IMR-90 (cell line): ENCODE measurements around the gene PJA1. TPM values are rescaled to one million over a fixed set of nuclear protein-coding genes. Genes with fewer than 3 reads are reported as not detected.

ENCODE experiments used
- ATAC-seq: fragments of 200-7000 bp; cut with Tn5 transposase; 2 replicates; pipeline ENCODE4 v1.9.1; 2020; ENCODE audit warnings: low read depth, mild to moderate bottlenecking, moderate library complexity
- BruUV-seq: library from RNA; stranded (reverse); fragments of 400-500 nt; replicated peaks from 2 replicates; lab custom pipeline; 2021; lab: Mats Ljungman, UMichigan
- CTCF ChIA-PET: fragments of 300-600 bp; formaldehyde crosslinking; extraction: SDS; loops from one replicate; lab custom pipeline; 2021; ENCODE audit warnings: antibody characterized with exemption; lab: Yijun Ruan, JAX
- POLR2A ChIA-PET: fragments of 300-600 bp; sonication (Branson Sonifier 250); formaldehyde crosslinking; loops from one replicate; lab custom pipeline; 2022; ENCODE audit warnings: antibody characterized with exemption; ENCODE audit not compliant: unreplicated experiment; lab: Charles Lee
- DNase-seq: peaks from one replicate; pipeline ENCODE4 v3.0.0; 2013
- H2AFZ ChIP-seq: replicated peaks from 2 replicates; pipeline ENCODE3; 2013; ENCODE audit warnings: low read length, mild to moderate bottlenecking; ENCODE audit not compliant: poor library complexity
- H2AK5ac ChIP-seq: 2 replicates; pipeline ENCODE4 v1.6.1; 2013; ENCODE audit warnings: low read depth, low read length, inconsistent platforms
- H2AK9ac ChIP-seq: replicated peaks from 2 replicates; pipeline ENCODE3; 2013; ENCODE audit warnings: mild to moderate bottlenecking, low read depth, low read length, moderate library complexity; ENCODE audit not compliant: poor library complexity
- H2BK120ac ChIP-seq: 2 replicates; pipeline ENCODE4 v1.6.1; 2013; ENCODE audit warnings: low read depth, low read length, inconsistent platforms
- H2BK15ac ChIP-seq: 3 replicates; pipeline ENCODE4 v1.6.1; 2013; ENCODE audit warnings: low read depth, low read length, inconsistent platforms
- H2BK20ac ChIP-seq: 2 replicates; pipeline ENCODE4 v1.6.1; 2013; ENCODE audit warnings: low read depth, mild to moderate bottlenecking, inconsistent platforms, low read length, moderate library complexity
- H2BK5ac ChIP-seq: 2 replicates; pipeline ENCODE4 v1.6.1; 2013; ENCODE audit warnings: mild to moderate bottlenecking, low read depth, low read length, inconsistent platforms; ENCODE audit not compliant: poor library complexity, severe bottlenecking
- H3K14ac ChIP-seq: replicated peaks from 2 replicates; pipeline ENCODE4 v1.6.1; 2013; ENCODE audit warnings: low read depth, low read length, inconsistent platforms
- H3K18ac ChIP-seq: 2 replicates; pipeline ENCODE4 v1.6.1; 2013; ENCODE audit warnings: low read depth, low read length, control low read depth
- H3K23ac ChIP-seq: 2 replicates; pipeline ENCODE4 v1.6.1; 2013; ENCODE audit warnings: low read depth, low read length, inconsistent platforms
- H3K27ac ChIP-seq: 2 replicates; pipeline ENCODE4 v1.5.1; 2013; ENCODE audit warnings: mild to moderate bottlenecking, control low read depth, low read length; ENCODE audit not compliant: insufficient read depth
- H3K27me3 ChIP-seq: 2 replicates; pipeline ENCODE4 v1.6.1; 2013; ENCODE audit warnings: low read length; ENCODE audit not compliant: control insufficient read depth, insufficient read depth
- H3K36me3 ChIP-seq: 2 replicates; pipeline ENCODE4 v1.6.1; 2013; ENCODE audit warnings: low read length, mixed read lengths; ENCODE audit not compliant: control insufficient read depth, insufficient read depth
- H3K4ac ChIP-seq: 2 replicates; pipeline ENCODE4 v1.6.1; 2013; ENCODE audit warnings: low read depth, low read length, inconsistent platforms
- H3K4me1 ChIP-seq: 2 replicates; pipeline ENCODE4 v1.6.1; 2013; ENCODE audit warnings: low read length, mixed read lengths; ENCODE audit not compliant: control insufficient read depth, insufficient read depth
- H3K4me2 ChIP-seq: 2 replicates; pipeline ENCODE4 v1.6.1; 2013; ENCODE audit warnings: low read depth, mild to moderate bottlenecking, control low read depth, low read length, moderate library complexity
- H3K4me3 ChIP-seq: 2 replicates; pipeline ENCODE4 v1.5.1; 2013; ENCODE audit warnings: low read depth, mild to moderate bottlenecking, control low read depth, low read length, moderate library complexity; ENCODE audit not compliant: insufficient read depth
- H3K56ac ChIP-seq: 2 replicates; pipeline ENCODE4 v1.6.1; 2013; ENCODE audit warnings: low read length, inconsistent platforms; ENCODE audit not compliant: insufficient read depth; ENCODE audit errors: extremely low read depth
- H3K79me1 ChIP-seq, 2 experiments: 2 replicates each; pipeline ENCODE4 v1.6.1; 2013; ENCODE audit warnings: low read length in 2 of 2, inconsistent platforms in 1 of 2, low read depth in 1 of 2
- H3K9ac ChIP-seq: 2 replicates; pipeline ENCODE4 v1.6.1; 2013; ENCODE audit warnings: low read depth, low read length, control low read depth
- H3K9me1 ChIP-seq: 2 replicates; pipeline ENCODE4 v1.6.1; 2013; ENCODE audit warnings: low read length, inconsistent platforms; ENCODE audit not compliant: insufficient read depth
- H3K9me3 ChIP-seq: 2 replicates; pipeline ENCODE4 v1.6.1; 2013; ENCODE audit warnings: low read length; ENCODE audit not compliant: control insufficient read depth, insufficient read depth
- H4K20me1 ChIP-seq: 2 replicates; pipeline ENCODE4 v1.6.1; 2013; ENCODE audit warnings: low read length, inconsistent platforms; ENCODE audit not compliant: insufficient read depth
- H4K5ac ChIP-seq: 2 replicates; pipeline ENCODE4 v1.6.1; 2013; ENCODE audit warnings: mild to moderate bottlenecking, low read depth, low read length, control low read depth
- H4K8ac ChIP-seq, 2 experiments: 2 replicates each; pipeline ENCODE4 v1.6.1; 2013; ENCODE audit warnings: low read depth in 2 of 2, low read length in 2 of 2, control low read depth in 1 of 2, inconsistent platforms in 1 of 2
- H4K91ac ChIP-seq: 2 replicates; pipeline ENCODE4 v1.6.1; 2013; ENCODE audit warnings: low read depth, low read length, inconsistent platforms; ENCODE audit not compliant: insufficient read depth
- BHLHE40 ChIP-seq: fragments of 150-350 bp; IDR thresholded peaks from 2 replicates; pipeline ENCODE4 v1.6.1; 2016; ENCODE audit warnings: mild to moderate bottlenecking, low read depth, low read length
- CEBPB ChIP-seq: IDR thresholded peaks from 2 replicates; pipeline ENCODE4 v1.6.1; 2012; ENCODE audit warnings: low read depth, low read length, improper control_type of control experiment
- CHD1 ChIP-seq: IDR thresholded peaks from 2 replicates; pipeline ENCODE4 v1.6.1; 2012; ENCODE audit warnings: low read depth, low read length, improper control_type of control experiment
- CTCF ChIP-seq: conservative IDR thresholded peaks from 2 replicates; pipeline ENCODE4 v1.5.1; 2012; ENCODE audit warnings: mild to moderate bottlenecking, low read depth, low read length, improper control_type of control experiment
- ELK1 ChIP-seq: fragments of 150-350 bp; IDR thresholded peaks from 2 replicates; pipeline ENCODE4 v1.6.1; 2016; ENCODE audit warnings: low read depth, mild to moderate bottlenecking, low read length, moderate library complexity, borderline replicate concordance
- FOS ChIP-seq: fragments of 150-350 bp; IDR thresholded peaks from 2 replicates; pipeline ENCODE4 v1.6.1; 2016; ENCODE audit warnings: low read depth, low read length
- MAFK ChIP-seq: IDR thresholded peaks from 2 replicates; pipeline ENCODE4 v1.6.1; 2012; ENCODE audit warnings: low read depth, low read length, improper control_type of control experiment
- MAZ ChIP-seq: IDR thresholded peaks from 2 replicates; pipeline ENCODE4 v1.6.1; 2012; ENCODE audit warnings: low read depth, mild to moderate bottlenecking, low read length, improper control_type of control experiment, moderate library complexity, borderline replicate concordance
- MXI1 ChIP-seq: IDR thresholded peaks from 2 replicates; pipeline ENCODE4 v1.6.1; 2012; ENCODE audit warnings: low read depth, mild to moderate bottlenecking, low read length, moderate library complexity, borderline replicate concordance
- NFE2L2 ChIP-seq: fragments of 150-350 bp; IDR thresholded peaks from 2 replicates; pipeline ENCODE4 v1.6.1; 2016; ENCODE audit warnings: low read depth, mild to moderate bottlenecking, low read length
- POLR2A ChIP-seq: IDR thresholded peaks from 2 replicates; pipeline ENCODE4 v1.6.1; 2012; ENCODE audit warnings: mild to moderate bottlenecking, low read depth, low read length
- RAD21 ChIP-seq: IDR thresholded peaks from 2 replicates; pipeline ENCODE4 v1.6.1; 2012; ENCODE audit warnings: low read length, improper control_type of control experiment
- RCOR1 ChIP-seq: IDR thresholded peaks from 2 replicates; pipeline ENCODE4 v1.6.1; 2012; ENCODE audit warnings: mild to moderate bottlenecking, low read length, improper control_type of control experiment; ENCODE audit not compliant: insufficient replicate concordance
- RFX5 ChIP-seq: IDR thresholded peaks from 2 replicates; pipeline ENCODE4 v1.8.0; 2012; ENCODE audit warnings: low read depth, mild to moderate bottlenecking, low read length, moderate library complexity
- SMC3 ChIP-seq: fragments of 150-350 bp; IDR thresholded peaks from 2 replicates; pipeline ENCODE4 v1.6.1; 2016; ENCODE audit warnings: low read depth, mild to moderate bottlenecking, antibody characterized with exemption, low read length, moderate library complexity
- USF2 ChIP-seq: fragments of 150-350 bp; IDR thresholded peaks from 2 replicates; pipeline ENCODE4 v1.6.1; 2017; ENCODE audit warnings: mild to moderate bottlenecking, antibody characterized with exemption, low read length, low read depth
- WGBS, 2 experiments: methylation state at CpG; one replicate each; pipeline versions ENCODE4 v1.1.5 to v1.1.7; 2013; ENCODE audit warnings: missing lambda C conversion rate in 2 of 2; ENCODE audit not compliant: insufficient read length in 1 of 2; ENCODE audit errors: extremely low coverage in 2 of 2; 5-methylcytosine and 5-hydroxymethylcytosine counted together
- dilution Hi-C: fragments of 300-500 bp; cut with HindIII; formaldehyde crosslinking; loops from one replicate; pipeline ENCODE4 v1.14.3; 2018; ENCODE audit warnings: low sequenced_read_pairs; ENCODE audit not compliant: unreplicated experiment
- in situ Hi-C: fragments of 300-500 bp; cut with MboI; formaldehyde crosslinking; loops from 3 replicates; pipeline ENCODE4 v1.14.3; 2019; ENCODE audit warnings: low sequenced_read_pairs, inconsistent platforms, mixed read lengths
- intact Hi-C: fragments of 100-400 bp; cut with micrococcal nuclease; formaldehyde crosslinking; loops from 2 replicates; pipeline ENCODE4 v1.10.0; 2022
- polyA plus RNA-seq, 3 experiments: library from polyadenylated mRNA; depleted of rRNA; stranded (reverse); fragments of >200 nt; gene quantifications; 2 replicates each; pipeline ENCODE4 v1.2.3, GENCODE V29; 2012; ENCODE audit warnings: low replicate concordance in 1 of 3
- total RNA-seq: library from RNA; depleted of rRNA; stranded (reverse); fragments of >200 nt; gene quantifications from 2 replicates; pipeline ENCODE4 v1.2.3, GENCODE V29; 2012

Gene PJA1
- total and polyA plus RNA-seq, 2 of the 4 experiments (the other 2 are of a cell fraction): 15.1 to 24.4 TPM

GRCh38 chrX:69116077-69116476 is 49.2 kb downstream of the PJA1 start:
- no peak overlapping the region for H2AK5ac ChIP-seq
- H2BK120ac ChIP-seq: no peak overlapping the region
- TF ChIP-seq RAD21 (no peak), RFX5 (no peak), CHD1 (no peak), NFE2L2 (no peak), USF2 (no peak), CEBPB (no peak), MAZ (no peak), MXI1 (no peak), SMC3 (no peak), POLR2A (no peak), RCOR1 (no peak), BHLHE40 (no peak), ELK1 (no peak), FOS (no peak), MAFK (no peak), CTCF (no peak)
- H3K36me3 ChIP-seq: no peaks in the 10 kb centered on the region
- H3K9me3 ChIP-seq: no peaks in the 10 kb centered on the region
- WGBS, 2 experiments: 67% methylated on average over 1 of the region's 6 CpGs; no CpG with 5 or more reads in 1 of the 2 experiments
- no peak overlapping the region for H3K18ac ChIP-seq
- ChIA-PET POLR2A (no interaction called here), CTCF (no interaction called here)
- H3K4me3 ChIP-seq: no peak overlapping the region
- no peak for DNase-seq
- no TSS peak for BruUV-seq
- no peak overlapping the region for H3K23ac ChIP-seq
- H3K27ac ChIP-seq: no peak overlapping the region
- peaks cover 18% of the 10 kb centered on the region; the same call in 1 of the 2 replicates for H3K27me3 ChIP-seq
- H3K4ac ChIP-seq: no peak overlapping the region
- no peak overlapping the region for H2BK5ac ChIP-seq
- H2BK20ac ChIP-seq: no peak overlapping the region
- dilution Hi-C loops: no loop called here
- no peak overlapping the region for H2AK9ac ChIP-seq
- H2BK15ac ChIP-seq: no peak overlapping the region
- no peaks in the 10 kb centered on the region; the same call in 1 of the 2 replicates for H3K9me1 ChIP-seq
- no peak overlapping the region for H4K8ac ChIP-seq
- no peak overlapping the region for H3K9ac ChIP-seq
- H3K4me2 ChIP-seq: no peak overlapping the region
- H3K56ac ChIP-seq: no peak overlapping the region
- ATAC-seq: no peak
- H4K20me1 ChIP-seq: no peaks in the 10 kb centered on the region
- no peak overlapping the region for H4K5ac ChIP-seq
- intact Hi-C loops: no loop called here
- no peak overlapping the region for H2AFZ ChIP-seq
- in situ Hi-C loops: no loop called here
- H4K91ac ChIP-seq: no peak overlapping the region
- H3K4me1 ChIP-seq: no peaks in the 10 kb centered on the region
- no peak overlapping the region for H3K14ac ChIP-seq
- no peaks in the 10 kb centered on the region for H3K79me1 ChIP-seq
